Vagina (tissue), 2 donors: Measurements from ENCODE around the gene KLF3.

Experiments
- CTCF ChIP-seq, 3 experiments: fragments of 450-650 bp in 2 of 3; fragments of 200-600 bp in 1 of 3; sonication (generic) in 1 of 3; IDR thresholded peaks; one replicate each; pipeline ENCODE4 v1.5.1; 2017 to 2019; ENCODE audit warnings: antibody characterized with exemption in 3 of 3, mild to moderate bottlenecking in 2 of 3, moderate library complexity in 2 of 3
- POLR2A ChIP-seq, 2 donors: fragments of 450-650 bp; IDR thresholded peaks; one replicate each; pipeline ENCODE4 v1.6.1; 2017; ENCODE audit warnings: antibody characterized with exemption in 2 of 2, mild to moderate bottlenecking in 2 of 2, moderate library complexity in 2 of 2
- POLR2AphosphoS5 ChIP-seq, 2 donors: sonication (generic); formaldehyde crosslinking; IDR thresholded peaks; one replicate each; pipeline ENCODE4 v1.9.0; 2017; ENCODE audit warnings: antibody characterized with exemption in 2 of 2, mild to moderate bottlenecking in 2 of 2, low read depth in 1 of 2; ENCODE audit not compliant: insufficient read depth in 1 of 2

- TF ChIP-seq CTCF (IDR thresholded peaks at IDR 0.05): no peak
- TF ChIP-seq POLR2AphosphoS5 (IDR thresholded peaks at IDR 0.05; ENCODE audit: insufficient read depth in 1 of 2, low read depth in 1 of 2): no peak
- TF ChIP-seq POLR2A (IDR thresholded peaks at IDR 0.05): no peak
Observed at GRCh38 chr4:38704622-38705154, 40.7 kb downstream of the KLF3 start.
